Pulmonary artery endothelial cell (primary cell): ENCODE results near the gene KIF5A. TPM values are rescaled to one million over a fixed set of nuclear protein-coding genes. Genes with fewer than 3 reads are reported as not detected.
"Not testable (repeated sequence)": the region's sequence is repeated elsewhere in the genome, so short reads cannot be mapped to it uniquely, and the experiment has no call there.

Experiments
- DNase-seq: peaks from one replicate; pipeline ENCODE4 v3.0.0-alpha.2; 2011; ENCODE audit warnings: low read depth, low spot score
- total RNA-seq: library from RNA; depleted of rRNA; stranded (reverse); fragments of >200 nt; gene quantifications from 2 replicates; pipeline ENCODE4 v1.2.3, GENCODE V29; 2014

KIF5A gene
- under 0.01 and 0.14 TPM in 2 replicates for total RNA-seq

DNA sequence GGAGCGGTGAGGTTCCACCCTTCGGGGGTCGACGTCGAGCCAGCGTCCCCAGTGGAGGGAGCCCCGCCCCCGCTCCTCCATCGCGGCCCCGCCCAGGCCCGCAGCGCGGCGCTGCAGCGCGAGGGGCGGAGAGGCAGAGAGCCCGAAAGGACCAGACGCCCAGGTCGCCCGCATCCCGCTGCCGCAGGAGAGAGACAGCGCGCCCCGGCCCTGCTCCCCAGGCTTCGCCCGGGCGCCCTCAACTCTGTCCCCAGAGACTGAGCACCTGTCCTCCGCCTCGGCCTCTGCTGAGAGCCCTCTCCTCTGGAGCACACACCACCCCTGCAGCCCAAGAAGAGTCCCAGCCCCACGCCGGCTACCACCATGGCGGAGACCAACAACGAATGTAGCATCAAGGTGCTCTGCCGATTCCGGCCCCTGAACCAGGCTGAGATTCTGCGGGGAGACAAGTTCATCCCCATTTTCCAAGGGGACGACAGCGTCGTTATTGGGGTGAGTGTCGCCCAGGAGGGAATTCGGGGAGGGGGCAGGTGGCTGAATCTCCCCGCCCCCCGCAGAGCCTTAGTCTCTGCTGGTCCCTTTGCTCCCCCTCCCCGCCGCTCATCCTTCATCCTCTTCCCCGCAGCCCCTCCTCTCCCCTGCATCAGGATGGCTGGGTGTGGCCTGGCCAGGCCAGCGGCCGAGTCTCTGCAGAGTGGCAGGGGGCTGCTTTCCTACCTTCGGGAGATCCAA, at the start of gene KIF5A:
TSS of gene KIF5A (plus strand) at position 136 of the 732 bp plus-strand sequence. CDS start at position 364, 228 bp downstream.
- no peak for DNase-seq

DNA sequence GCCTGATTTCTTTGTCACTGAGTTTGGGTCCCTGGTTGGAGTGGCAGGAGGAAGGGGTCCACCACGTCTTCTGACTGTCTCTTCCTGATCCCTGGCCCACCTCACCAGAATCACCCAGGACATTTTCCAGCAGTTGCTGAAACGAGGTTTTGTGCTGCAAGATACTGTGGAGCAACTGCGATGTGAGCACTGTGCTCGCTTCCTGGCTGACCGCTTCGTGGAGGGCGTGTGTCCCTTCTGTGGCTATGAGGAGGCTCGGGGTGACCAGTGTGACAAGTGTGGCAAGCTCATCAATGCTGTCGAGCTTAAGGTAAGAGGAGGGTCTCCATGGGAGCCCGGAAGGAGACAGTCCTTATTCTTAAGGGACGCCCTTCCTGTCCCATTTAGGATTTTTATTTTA, 49.6 kb upstream of the KIF5A start:
- no peak for DNase-seq

DNA sequence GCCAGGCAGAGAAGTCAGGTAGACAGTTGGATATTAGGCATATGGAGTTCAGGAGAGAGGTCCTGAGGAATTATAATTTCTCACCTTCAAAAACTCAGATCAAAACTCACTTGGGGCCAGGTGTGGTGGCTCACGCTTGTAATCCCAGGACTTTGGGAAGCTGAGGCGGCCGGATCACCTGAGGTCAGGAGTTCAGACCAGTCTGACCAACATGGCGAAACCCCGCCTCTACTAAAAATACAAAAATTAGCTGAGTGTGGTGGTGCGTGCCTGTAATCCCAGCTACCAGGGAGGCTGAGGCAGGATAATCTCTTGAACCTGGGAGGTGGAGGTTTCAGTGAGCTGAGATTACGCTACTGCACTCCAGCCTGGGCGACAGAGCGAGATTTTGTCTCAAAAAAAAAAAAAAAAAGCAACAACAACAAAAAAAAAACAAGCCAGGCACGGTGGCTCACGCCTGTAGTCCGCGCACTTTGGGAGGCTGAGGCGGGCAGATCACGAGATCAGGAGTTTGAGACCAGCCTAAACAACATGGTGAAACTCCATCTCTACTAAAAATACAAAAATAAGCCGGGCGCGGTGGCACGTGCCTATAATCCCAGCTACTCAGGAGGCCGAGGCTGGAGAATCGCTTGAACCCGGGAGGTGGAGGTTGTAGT, 47.4 kb upstream of the KIF5A start:
- DNase-seq: not testable (repeated sequence)

DNA sequence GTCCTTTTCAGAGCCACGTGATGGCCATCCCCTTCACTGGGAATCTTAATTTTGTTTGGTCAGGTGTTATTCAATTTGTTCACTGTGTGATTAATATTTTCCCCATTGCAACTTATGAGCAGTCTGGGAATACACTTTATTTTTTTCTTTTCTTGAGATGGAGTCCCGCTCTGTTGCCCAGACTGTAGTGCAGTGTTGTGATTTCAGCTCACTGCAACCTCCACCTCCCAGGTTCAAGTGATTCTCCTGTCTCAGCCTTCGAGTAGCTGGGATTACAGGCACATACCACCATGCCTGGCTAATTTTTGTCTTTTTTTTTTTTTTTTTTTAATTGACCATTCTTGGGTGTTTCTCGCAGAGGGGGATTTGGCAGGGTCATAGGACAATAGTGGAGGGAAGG, 43.3 kb upstream of the KIF5A start:
- DNase-seq: not testable (repeated sequence)

DNA sequence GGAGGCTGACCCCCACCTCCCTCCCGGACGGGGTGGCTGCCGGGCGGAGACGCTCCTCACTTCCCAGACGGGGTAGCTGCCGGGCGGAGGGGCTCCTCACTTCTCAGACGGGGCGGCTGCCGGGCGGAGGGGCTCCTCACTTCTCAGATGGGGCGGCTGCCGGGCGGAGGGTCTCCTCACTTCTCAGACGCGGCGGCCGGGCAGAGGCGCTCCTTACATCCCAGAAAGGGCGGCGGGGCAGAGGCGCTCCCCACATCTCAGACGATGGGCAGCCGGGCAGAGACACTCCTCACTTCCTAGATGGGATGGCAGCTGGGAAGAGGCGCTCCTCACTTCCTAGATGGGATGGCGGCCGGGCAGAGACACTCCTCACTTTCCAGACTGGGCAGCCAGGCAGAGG, 42.0 kb upstream of the KIF5A start:
- DNase-seq: not testable (repeated sequence)

DNA sequence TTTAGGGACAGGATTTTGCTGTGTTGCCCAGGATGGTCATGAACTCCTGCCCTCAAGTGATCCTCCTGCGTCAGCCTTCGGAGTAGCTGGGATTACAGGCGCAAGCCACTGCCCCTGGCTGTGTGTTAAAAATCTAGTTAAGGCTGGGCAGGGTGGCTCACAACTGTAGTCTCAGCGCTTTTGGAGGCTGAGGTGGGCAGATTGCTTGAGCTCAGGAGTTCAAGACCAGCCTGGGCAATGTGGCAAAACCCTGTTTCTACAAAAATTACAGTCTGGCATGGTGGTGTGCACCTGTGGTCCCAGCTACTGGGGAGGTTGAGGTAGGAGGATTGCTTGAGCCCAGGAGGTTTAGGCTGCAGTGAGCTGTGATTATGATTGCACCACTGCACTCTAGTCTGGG, 38.7 kb upstream of the KIF5A start:
- no peak for DNase-seq

DNA sequence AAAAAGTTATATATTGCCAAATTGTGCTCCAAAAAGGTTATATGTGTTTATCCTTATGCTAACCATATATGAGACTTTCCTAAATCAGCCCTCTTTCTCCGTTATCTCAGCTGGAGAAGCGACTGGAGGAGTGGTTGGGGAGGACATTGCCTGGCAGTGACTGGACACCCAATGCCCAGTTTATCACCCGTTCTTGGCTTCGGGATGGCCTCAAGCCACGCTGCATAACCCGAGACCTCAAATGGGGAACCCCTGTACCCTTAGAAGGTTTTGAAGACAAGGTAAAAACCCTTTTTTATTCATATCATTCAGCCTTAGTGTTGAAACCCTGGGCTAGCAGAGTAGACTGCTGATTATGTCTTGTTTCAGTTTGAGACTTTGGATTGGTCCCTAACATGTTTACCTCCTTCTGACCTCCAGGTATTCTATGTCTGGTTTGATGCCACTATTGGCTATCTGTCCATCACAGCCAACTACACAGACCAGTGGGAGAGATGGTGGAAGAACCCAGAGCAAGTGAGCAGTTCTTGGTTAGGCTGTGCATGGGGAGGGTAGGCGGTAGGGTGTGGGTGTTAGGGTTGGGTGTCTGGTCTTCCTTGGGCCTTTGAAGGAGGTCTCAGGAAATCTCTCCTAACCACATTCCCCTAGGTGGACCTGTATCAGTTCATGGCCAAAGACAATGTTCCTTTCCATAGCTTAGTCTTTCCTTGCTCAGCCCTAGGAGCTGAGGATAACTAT, 38.1 kb upstream of the KIF5A start:
- DNase-seq: no peak

DNA sequence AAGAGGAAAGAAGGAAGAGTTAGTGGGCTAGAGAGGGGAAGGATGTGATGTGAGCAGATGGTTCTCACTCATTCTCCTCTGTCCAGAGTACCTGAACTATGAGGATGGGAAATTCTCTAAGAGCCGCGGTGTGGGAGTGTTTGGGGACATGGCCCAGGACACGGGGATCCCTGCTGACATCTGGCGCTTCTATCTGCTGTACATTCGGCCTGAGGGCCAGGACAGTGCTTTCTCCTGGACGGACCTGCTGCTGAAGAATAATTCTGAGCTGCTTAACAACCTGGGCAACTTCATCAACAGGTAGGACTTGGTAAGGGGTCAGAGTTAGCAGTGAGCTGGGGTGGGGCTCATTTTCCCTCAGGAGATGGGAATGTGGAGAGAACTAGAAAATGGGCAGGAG, 37.2 kb upstream of the KIF5A start:
- DNase-seq: no peak

DNA sequence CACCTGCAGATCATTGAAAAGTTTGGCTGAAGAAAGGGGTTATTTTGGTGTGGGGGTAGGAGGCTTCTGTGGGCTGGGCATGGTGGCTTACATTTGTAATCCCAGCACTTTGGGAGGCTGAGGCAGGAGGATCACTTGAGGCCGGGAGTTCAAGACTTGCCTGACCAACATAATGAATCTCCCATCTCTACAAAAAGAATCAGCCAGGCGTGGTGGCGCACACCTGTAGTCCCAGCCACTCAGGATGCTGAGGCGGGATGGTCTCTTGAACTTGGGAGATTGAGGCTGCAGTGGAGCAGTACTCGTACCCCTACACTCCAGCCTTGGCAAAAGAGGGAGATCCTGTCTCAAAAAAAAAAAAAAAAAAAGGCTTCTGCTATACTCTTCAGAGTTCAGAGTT, 36.6 kb upstream of the KIF5A start:
- DNase-seq: no peak

DNA sequence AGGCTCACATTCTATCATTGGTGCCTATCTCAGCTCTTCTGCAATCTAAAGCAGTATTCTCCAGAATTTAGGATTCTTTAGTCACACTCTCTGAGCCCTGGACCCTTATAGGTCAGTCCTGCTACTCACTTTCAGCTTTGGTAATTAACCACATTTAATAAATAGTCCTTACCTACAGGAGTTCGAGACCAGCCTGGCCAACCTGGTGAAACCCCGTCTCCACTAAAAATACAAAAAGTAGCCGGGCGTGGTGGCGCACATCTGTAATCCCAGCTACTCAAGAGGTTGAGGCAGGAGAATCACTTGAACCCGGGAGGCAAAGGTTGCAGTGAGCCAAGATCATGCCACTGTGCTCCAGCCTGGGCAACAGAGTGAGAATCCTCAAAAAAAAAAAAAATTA, 36.2 kb upstream of the KIF5A start:
- DNase-seq: not testable (repeated sequence)

DNA sequence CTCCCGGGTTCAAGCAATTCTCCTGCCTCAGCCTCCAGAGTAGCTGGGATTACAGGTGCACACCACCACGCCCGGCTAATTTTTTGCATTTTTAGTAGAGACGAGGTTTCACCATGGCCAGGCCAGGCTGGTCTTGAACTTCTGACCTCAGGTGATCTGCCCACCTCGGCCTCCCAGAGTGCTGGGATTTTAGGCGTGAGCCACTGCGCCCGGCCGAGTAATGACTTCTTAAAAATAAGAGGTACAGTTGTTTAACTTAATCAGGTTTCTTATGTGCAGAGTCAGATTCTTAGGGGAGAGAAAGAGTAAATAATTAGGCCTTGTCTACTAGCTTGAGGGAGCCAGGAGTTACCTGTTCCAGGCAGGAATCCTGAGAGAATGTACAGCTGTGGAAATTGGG, 35.6 kb upstream of the KIF5A start:
- DNase-seq: not testable (repeated sequence)

DNA sequence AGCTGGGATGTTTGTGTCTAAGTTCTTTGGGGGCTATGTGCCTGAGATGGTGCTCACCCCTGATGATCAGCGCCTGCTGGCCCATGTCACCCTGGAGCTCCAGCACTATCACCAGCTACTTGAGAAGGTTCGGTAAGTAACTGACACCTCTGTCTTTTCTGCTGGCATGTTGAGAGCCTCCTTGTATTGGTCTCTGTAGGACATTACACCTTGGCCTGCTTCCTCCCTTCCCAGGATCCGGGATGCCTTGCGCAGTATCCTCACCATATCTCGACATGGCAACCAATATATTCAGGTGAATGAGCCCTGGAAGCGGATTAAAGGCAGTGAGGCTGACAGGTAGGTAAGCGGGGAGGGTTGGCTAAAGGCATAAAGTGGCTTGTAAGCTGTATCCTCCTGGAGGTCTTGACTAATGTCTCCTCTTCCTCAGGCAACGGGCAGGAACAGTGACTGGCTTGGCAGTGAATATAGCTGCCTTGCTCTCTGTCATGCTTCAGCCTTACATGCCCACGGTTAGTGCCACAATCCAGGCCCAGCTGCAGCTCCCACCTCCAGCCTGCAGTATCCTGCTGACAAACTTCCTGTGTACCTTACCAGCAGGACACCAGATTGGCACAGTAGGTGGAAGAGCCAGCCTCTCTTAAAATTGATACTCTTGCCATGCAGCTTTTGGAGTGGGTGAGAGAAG, 35.0 kb upstream of the KIF5A start:
- DNase-seq: no peak

DNA sequence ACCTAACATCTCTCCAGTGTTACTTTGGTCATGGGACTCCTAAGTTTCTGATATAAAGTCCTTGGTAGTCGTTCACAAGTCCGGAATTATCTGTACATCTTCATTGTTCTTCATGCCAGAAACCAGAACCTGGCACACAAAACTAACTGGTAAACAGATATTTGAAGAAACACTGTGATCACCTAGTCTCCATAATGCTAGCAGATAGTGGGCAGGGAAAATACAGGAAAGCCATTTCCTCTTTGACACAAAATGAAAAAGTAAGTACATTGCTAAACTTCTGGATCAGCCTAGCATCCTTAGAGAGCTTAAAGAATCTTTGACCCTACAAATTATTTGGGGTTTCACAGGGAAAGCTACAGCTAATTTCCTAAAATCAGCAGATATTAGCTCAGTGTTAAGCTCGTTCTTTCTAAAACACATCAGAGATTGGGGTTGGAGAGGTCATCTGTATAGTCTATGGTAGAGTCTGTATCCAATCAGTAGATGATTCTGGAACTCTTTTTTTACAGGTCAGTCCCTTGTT, 34.4 kb upstream of the KIF5A start:
- no peak for DNase-seq

DNA sequence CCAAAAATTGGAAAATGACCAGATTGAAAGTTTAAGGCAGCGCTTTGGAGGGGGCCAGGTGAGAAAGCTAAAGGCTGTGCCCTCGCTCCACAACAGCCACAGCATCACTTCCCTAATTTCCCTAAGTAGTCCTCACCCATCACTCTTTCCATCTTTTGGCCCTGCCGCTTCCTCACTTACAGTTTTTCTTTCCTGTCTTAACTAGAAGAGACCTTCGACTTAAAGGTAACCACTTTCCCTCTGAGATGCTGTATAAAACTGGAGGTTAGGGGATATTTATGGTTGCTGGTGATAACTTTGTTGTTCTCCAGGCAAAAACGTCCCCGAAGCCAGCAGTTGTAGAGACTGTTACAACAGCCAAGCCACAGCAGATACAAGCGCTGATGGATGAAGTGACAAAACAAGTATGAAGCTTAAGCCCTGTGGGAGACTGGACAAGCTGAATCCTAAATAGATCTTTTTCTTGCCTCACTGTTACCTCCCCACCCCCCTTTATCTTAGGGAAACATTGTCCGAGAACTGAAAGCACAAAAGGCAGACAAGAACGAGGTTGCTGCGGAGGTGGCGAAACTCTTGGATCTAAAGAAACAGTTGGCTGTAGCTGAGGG, 33.8 kb upstream of the KIF5A start:
- no peak for DNase-seq

DNA sequence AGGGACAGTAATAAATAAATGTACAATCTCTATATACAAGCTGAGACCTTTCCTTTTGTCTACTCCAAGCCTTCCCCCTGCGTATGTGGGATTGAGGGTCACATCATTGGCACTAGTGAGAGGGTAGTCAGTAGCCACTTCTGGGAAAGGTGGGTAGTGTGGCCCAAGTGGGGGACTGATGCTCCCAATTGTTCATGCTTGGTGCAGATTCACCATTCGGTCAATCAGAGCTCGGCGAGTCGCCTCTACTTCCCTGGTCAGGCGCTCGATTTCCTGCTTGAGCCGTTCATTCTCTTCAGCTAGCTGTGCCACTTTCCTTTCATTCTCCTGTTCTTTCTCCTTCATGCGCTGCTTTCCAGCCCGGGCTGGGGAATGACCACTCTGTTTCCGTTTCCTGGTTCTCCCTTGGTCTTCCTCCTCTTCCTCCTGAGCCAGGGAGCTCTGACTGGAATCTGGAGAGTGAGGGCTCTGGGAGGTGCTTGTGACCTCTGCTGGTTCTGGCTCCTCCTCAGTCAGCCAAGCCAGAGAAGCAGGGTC, 33.2 kb upstream of the KIF5A start:
- DNase-seq: no peak

DNA sequence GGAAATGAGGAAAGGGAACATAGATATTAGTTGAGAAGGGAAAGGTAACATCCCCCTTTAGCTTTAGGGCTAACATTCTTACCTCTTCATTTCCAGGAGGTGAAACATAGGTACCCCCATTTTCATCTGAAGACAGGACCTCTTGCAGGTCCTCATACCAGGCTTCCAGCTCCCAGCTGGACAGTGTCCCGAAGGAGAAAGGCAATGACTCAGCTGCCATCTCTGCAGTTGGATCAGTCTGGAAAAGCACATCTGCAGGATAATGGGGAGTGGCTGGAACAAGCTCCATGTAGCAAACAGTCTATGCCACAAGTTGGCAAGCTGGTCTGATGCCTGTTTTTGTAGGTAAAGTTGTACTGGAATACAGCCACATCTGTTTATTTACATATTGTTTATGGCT, 32.7 kb upstream of the KIF5A start:
- DNase-seq: no peak

DNA sequence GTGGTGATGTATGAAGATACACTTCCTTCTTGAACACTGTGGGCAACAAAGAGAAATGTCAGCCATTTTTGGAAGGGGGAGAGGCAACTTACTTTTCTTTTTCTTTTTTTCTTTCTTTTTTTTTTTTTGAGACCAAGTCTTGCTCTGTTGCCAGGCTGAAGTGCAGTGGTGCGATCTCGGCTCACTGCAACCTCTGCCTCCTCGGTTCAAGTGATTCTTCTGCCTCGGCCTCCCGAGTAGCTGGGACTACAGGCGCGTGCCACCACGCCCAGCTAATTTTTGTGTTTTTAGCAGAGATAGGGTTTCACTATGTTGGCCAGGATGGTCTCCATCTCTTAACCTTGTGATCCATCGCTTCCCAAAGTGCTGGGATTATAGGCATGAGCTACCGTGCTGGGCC, 32.1 kb upstream of the KIF5A start:
- DNase-seq: not testable (repeated sequence)

DNA sequence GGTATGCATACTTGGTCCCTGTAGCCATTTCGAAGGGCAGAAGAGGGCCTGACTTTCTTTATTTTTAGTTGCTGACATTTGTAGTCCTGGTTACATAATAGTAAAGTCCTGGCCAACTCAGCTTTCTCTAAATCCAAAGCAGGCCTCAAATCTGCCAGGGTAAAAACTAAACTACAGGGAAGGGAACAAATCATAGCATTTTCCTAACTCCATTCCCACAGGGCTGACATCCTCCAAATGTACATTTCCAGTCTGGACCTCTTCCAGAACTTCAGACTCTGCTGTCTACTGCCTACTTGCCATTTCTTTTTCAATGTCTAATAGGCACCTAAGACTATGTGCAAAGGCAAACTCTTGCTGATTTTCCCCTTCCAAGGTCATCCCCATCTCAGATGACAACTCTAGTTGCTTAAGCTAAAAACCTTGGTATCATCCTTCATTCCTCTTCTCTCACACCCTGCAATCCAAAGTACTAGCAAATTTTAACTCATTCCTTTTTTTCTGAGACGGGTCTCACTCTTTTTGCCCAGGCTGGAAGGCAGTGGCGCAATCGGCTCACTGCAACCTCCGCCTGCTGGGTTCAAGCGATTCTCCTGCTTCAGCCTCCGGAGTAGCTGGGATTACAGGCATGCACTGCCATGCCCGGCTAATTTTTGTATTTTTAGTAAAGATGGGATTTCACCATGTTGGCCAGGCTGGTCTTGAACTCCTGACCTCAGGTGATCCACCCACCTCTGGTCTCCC, 31.5 kb upstream of the KIF5A start:
- no peak for DNase-seq

DNA sequence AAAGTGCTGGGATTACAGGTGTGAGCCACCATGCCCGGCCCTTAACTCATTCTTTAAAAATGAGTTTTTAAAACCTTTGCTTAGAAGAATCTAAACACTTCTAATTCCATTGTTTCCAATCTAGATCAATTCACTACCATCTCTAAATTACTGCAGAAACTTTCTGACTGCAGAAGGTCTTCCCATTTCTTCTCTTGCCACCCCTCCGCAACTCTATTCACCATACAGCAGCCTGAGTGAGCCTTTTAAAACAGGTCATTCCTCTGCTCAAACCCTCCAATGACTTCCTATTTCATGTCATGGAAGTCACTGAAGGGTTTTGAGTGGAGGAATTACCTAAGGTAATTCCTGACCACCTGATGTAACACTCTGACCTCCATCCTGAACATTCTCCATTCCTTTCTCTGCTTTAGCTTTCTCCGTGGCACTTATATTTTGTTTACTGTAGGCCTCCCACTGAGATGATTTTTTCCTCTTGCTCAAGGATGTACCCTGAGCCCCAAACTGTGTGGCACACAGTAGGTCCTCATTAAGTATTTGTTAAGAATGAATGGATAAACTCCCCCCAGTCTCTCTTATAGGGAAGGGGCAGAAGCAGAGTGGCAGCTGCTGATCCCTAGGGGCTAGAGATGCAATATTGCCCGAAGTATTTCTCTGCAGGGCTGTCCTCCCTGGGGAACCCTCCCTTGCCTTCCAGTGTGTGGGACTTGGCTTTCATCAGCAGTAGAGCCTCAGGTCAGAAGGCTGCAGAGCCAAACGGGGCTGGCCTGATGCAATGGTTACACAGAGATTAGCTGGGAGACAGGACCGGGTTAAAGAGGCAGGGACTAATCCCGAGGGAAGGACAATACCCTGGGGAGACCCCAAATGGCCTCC, 30.7 kb upstream of the KIF5A start:
- no peak for DNase-seq

DNA sequence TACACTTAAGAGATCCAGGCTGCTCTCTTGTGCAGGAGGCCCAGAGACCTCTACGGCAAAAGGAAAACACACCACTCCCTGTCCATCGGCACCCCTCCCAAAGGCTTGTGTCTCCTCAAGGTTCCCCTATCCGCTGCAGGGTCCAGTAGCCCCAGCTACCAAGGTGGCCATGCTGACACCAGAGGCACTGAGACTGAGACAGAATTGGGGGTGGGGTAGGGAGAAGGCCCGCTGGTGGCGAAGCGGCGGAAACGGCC, 30.1 kb upstream of the KIF5A start:
- no peak for DNase-seq
